ENCODE results near the gene TEAD2.

DNA sequence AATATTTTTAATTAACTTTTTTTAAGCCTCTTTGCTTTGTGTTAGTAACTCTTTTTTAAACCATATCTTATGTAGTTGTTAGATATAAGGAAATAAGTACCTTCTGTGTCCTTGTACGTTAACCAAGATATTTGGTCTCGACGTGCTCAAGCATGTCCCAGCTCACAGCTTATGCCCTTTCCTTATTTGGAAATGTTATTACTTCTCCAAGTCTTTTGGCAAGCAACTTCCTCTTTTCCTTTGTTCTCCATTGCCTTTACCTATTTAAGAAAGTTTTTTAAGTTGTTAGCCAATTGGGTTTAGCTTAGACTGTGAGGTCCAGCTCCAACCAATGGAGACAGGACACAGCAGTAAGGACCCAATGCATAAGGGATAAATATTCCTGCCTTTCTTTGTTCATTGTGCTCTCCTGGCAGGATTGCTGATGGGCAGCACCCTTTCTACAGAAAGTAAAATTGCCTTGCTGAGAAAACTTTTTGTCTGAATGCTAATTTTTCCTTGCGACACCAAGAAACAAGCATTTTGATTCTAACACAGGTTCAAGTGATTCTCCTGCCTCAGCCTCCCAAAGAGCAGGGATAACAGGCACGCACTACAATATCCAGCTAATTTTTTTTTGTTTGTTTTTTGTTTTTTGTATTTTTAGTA lies 6.6 kb upstream of the TEAD2 start:
- TF ChIP-seq, protein P1, sequence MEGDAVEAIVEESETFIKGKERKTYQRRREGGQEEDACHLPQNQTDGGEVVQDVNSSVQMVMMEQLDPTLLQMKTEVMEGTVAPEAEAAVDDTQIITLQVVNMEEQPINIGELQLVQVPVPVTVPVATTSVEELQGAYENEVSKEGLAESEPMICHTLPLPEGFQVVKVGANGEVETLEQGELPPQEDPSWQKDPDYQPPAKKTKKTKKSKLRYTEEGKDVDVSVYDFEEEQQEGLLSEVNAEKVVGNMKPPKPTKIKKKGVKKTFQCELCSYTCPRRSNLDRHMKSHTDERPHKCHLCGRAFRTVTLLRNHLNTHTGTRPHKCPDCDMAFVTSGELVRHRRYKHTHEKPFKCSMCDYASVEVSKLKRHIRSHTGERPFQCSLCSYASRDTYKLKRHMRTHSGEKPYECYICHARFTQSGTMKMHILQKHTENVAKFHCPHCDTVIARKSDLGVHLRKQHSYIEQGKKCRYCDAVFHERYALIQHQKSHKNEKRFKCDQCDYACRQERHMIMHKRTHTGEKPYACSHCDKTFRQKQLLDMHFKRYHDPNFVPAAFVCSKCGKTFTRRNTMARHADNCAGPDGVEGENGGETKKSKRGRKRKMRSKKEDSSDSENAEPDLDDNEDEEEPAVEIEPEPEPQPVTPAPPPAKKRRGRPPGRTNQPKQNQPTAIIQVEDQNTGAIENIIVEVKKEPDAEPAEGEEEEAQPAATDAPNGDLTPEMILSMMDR (IDR thresholded peaks at IDR 0.05; ENCODE audit: low read length) = no peak
- TF ChIP-seq EZH2 (IDR thresholded peaks at IDR 0.05; ENCODE audit: borderline replicate concordance, low read length) = no peak
